HG03045 (cell line): ENCODE measurements around the gene TAAR5.
"Not testable (repeated sequence)": the region's sequence is repeated elsewhere in the genome, so short reads cannot be mapped to it uniquely, and the experiment has no call there.

Experiments used
- ATAC-seq: cut with Tn5 transposase; IDR thresholded peaks from one replicate; pipeline ENCODE4 v1.9.1; 2021; ENCODE audit warnings: mild to moderate bottlenecking, moderate library complexity; ENCODE audit not compliant: unreplicated experiment

TAAR5 gene

GRCh38 chr6:132570221-132570777 is 19.2 kb downstream of the TAAR5 start, which contains the start of gene TAAR6:
Gene TAAR6 (plus strand): TSS chr6:132570322. CDS start chr6:132570322, 0 bp downstream.
- ATAC-seq, result no peak

GRCh38 chr6:132569170-132569569 is 20.4 kb downstream of the TAAR5 start:
- ATAC-seq, result no peak

GRCh38 chr6:132568611-132569010 is 20.9 kb downstream of the TAAR5 start:
- no peak for ATAC-seq

- no peak for ATAC-seq
Observed at GRCh38 chr6:132567566-132567965, 22.0 kb downstream of the TAAR5 start.

DNA sequence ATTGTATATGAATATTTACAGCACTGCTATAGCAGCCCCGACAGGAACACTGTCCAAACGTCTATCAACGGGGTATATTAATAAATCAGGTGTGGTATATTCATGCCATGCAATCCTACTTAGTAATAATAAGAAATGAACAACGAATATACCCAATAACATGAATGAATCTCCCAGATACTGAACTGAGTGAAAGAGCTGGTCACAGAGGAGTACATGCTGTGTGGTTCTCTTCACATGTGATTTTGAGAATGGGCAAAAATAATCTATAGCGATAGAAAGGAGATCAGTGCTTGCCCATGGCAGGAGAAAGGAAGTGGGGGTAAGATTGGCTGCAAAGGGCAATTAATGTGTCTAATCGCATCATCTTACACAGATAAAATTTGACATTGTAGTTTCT is 23.1 kb downstream of the TAAR5 start:
- no peak for ATAC-seq

DNA sequence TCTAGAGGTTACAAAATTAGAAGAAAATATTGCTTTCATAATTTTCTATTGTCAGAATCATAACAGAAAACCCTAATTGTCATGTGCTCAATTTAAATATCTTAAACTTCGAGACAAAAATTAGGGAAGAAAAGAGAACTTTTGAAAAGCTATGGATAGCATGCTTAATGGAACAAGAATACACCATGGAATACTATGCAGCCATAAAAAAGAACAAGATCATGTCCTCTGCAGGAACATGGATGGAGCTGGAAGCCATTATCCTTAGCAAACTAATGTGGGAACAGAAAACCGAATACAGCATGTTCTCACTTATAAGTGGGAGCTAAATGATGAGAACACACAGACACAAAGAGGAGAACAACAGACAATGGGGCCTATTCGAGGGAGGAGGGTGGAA is 29.5 kb downstream of the TAAR5 start:
- ATAC-seq, result not testable (repeated sequence)

- ATAC-seq, result no peak
Observed at GRCh38 chr6:132552372-132552771, 37.2 kb downstream of the TAAR5 start, which contains the start of gene TAAR8. Gene TAAR8 (plus strand): TSS chr6:132552672. CDS start chr6:132552693, 21 bp downstream.

DNA sequence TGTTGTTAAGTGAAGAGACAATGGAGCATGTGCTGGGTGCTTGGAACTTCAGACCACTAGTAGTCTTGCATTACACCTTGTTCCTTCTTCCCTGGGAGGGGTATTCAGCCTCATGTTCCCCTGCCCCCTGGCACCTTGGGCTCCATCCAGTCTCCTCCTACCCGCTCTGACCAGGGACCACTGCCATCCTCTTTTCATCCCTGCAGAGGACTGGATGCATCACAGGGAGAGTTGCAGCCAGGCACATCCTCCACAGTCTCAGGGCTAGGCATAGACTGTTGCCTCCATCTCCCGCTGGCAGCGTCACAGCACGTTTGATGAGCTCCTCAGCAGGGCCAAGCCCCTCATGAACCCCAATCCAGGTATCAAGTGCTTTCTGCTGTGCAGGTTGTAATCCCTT is 38.3 kb downstream of the TAAR5 start:
- no peak for ATAC-seq

DNA sequence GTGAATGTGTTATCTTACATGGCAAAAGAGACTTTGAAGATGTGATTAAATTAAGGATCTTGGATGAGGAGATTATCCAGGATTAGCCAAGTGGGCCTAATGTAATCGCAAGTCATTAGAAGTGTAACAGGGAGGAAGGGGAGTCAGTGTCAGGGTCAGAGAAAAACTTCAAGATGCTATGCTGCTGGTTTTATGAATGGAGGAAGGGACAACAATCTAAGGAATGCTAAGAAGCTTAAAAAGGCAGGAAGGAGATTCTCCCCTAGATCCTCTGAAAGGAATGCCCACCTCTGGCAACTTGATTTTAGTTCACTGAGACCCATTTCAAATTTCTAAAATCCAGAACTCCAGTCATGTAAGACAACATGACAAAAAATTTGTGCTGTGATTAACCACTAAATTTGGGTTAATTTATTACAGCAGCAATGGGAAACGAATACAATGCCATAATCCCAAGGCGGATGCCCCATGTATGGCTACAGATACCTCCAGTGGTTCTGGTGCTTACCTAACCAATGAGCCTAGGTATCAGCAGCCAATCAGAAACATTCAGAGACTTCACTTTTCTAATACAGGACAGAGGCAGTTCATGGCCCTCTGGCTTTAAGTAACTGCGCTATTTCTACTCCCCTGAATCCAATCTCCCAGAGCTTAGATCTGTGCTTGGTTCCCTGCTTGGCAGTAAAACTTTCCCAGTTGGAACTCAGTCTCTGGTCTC is 40.6 kb downstream of the TAAR5 start:
- no peak for ATAC-seq

GRCh38 chr6:132544826-132545225 is 44.7 kb downstream of the TAAR5 start:
- no peak for ATAC-seq
